K562 (cell line): Measurements from ENCODE around the gene NTM.

Experiments used
- BRF1 ChIP-seq: IDR thresholded peaks from 3 replicates; pipeline ENCODE4 v1.6.1; 2011; ENCODE audit warnings: borderline replicate concordance, mild to moderate bottlenecking; ENCODE audit not compliant: insufficient read length; ENCODE audit errors: extremely low read depth
- EP300 ChIP-seq: IDR thresholded peaks from 2 replicates; pipeline ENCODE4 v1.6.1; 2012; ENCODE audit warnings: low read length, improper control_type of control experiment
- JUN ChIP-seq, 2 experiments: sonication (generic) in 1 of 2; formaldehyde crosslinking in 1 of 2; IDR thresholded peaks; 2 replicates each; pipeline versions ENCODE4 v1.6.1 to v1.8.0; 2012 to 2022; ENCODE audit warnings: borderline replicate concordance in 2 of 2, mild to moderate bottlenecking in 2 of 2, improper control_type of control experiment in 1 of 2, low read depth in 1 of 2, low read length in 1 of 2, missing genetic modification reagents in 1 of 2
- LEF1 ChIP-seq: fragments of 450-650 bp; IDR thresholded peaks from 2 replicates; pipeline ENCODE4 v1.6.1; 2016; ENCODE audit warnings: mild to moderate bottlenecking
- NONO ChIP-seq, 2 experiments: fragments of 200-400 bp in 1 of 2; fragments of 450-650 bp in 1 of 2; formaldehyde crosslinking in 1 of 2; IDR thresholded peaks; 2 replicates each; pipeline ENCODE4 v1.6.1; 2017; ENCODE audit warnings: low read depth in 2 of 2, mild to moderate bottlenecking in 2 of 2, moderate library complexity in 2 of 2, low read length in 1 of 2
- RAD51 ChIP-seq: fragments of 450-650 bp; IDR thresholded peaks from 2 replicates; pipeline ENCODE4 v1.7.1; 2016; ENCODE audit warnings: low read depth, mild to moderate bottlenecking, borderline replicate concordance
- TAF7 ChIP-seq: fragments of 450-650 bp; IDR thresholded peaks from 2 replicates; pipeline ENCODE4 v1.6.1; 2016; ENCODE audit warnings: missing genetic modification characterization, missing compliant biosample characterization
- ZKSCAN1 ChIP-seq: fragments of 150-350 bp; IDR thresholded peaks from 2 replicates; pipeline ENCODE4 v1.6.1; 2016; ENCODE audit warnings: low read depth, low read length
- TF ChIP-seq, protein P1 (sequence below): fragments of 250-450 bp; sonication (Bioruptor Pico); IDR thresholded peaks from 2 replicates; pipeline ENCODE4 v1.8.0; 2021; ENCODE audit warnings: mild to moderate bottlenecking, moderate library complexity
- TF ChIP-seq, protein P2 (sequence below), 3 experiments: IDR thresholded peaks in 2 of 3; conservative IDR thresholded peaks in 1 of 3; 2 replicates each; pipeline ENCODE4 v1.5.1; 2011 to 2012; ENCODE audit warnings: low read length in 3 of 3, mild to moderate bottlenecking in 3 of 3, control low read depth in 2 of 3, improper control_type of control experiment in 1 of 3, inconsistent platforms in 1 of 3, low read depth in 1 of 3, mixed read lengths in 1 of 3, moderate library complexity in 1 of 3; ENCODE audit not compliant: insufficient read depth in 2 of 3
- TF ChIP-seq, protein P3 (sequence below), 2 experiments: fragments of 450-650 bp; IDR thresholded peaks; 2 replicates each; pipeline ENCODE4 v1.6.1; 2016; ENCODE audit warnings: mild to moderate bottlenecking in 2 of 2, borderline replicate concordance in 1 of 2, low read depth in 1 of 2, moderate library complexity in 1 of 2

DNA sequence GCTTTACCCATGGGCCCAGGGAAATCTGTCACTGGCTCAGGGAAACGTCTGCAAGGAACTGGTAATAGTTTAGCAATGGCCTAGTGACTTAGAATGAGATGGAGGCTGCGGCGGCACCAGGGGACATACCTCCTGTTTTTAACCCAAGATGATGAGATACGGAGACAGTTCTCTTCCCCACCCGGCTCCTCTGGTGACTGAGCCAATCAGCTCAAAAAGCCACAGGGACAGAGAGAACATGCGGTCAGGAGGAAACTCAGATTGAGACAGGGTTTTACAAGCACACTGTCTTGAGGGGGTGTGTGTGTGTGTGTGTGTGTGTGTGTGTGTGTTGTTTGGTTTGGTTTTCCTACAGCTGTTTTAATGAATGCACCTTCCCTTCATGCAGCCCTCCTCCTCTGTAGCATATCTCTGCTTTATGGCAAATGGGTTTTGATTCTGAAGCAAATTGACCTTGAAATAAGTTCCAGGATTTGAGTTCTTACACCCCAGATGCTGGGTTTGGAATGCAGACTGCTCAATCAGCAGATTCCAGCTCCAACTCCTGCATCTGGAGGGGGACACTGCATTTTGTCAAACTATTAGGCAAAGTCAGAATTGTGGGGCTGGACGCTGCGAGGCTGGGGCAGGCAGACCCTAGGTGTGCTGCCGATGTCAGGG, 246.2 kb downstream of the NTM start:
- TF ChIP-seq NONO (IDR thresholded peaks at IDR 0.05; ENCODE audit: low read depth in 2 of 2, low read length in 1 of 2) (no peak), JUN (IDR thresholded peaks at IDR 0.05; ENCODE audit: borderline replicate concordance, low read depth, low read length) (no peak), JUN (CRISPR knock-in tag; IDR thresholded peaks at IDR 0.05; ENCODE audit: borderline replicate concordance) (no peak), RAD51 (no peak), TAF7 (tag) (no peak), EP300 (no peak), LEF1 (no peak), ZKSCAN1 (no peak), BRF1 (no peak)
- TF ChIP-seq, protein P1, sequence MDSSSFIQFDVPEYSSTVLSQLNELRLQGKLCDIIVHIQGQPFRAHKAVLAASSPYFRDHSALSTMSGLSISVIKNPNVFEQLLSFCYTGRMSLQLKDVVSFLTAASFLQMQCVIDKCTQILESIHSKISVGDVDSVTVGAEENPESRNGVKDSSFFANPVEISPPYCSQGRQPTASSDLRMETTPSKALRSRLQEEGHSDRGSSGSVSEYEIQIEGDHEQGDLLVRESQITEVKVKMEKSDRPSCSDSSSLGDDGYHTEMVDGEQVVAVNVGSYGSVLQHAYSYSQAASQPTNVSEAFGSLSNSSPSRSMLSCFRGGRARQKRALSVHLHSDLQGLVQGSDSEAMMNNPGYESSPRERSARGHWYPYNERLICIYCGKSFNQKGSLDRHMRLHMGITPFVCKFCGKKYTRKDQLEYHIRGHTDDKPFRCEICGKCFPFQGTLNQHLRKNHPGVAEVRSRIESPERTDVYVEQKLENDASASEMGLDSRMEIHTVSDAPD (CRISPR knock-in tag), result no peak
- TF ChIP-seq, protein P2, sequence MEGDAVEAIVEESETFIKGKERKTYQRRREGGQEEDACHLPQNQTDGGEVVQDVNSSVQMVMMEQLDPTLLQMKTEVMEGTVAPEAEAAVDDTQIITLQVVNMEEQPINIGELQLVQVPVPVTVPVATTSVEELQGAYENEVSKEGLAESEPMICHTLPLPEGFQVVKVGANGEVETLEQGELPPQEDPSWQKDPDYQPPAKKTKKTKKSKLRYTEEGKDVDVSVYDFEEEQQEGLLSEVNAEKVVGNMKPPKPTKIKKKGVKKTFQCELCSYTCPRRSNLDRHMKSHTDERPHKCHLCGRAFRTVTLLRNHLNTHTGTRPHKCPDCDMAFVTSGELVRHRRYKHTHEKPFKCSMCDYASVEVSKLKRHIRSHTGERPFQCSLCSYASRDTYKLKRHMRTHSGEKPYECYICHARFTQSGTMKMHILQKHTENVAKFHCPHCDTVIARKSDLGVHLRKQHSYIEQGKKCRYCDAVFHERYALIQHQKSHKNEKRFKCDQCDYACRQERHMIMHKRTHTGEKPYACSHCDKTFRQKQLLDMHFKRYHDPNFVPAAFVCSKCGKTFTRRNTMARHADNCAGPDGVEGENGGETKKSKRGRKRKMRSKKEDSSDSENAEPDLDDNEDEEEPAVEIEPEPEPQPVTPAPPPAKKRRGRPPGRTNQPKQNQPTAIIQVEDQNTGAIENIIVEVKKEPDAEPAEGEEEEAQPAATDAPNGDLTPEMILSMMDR (IDR thresholded peaks at IDR 0.05 in 2 of 3, conservative IDR thresholded peaks at IDR 0.05 in 1 of 3; ENCODE audit: insufficient read depth in 2 of 3, low read depth in 1 of 3, low read length in 3 of 3), result no peak
- TF ChIP-seq, protein P3, sequence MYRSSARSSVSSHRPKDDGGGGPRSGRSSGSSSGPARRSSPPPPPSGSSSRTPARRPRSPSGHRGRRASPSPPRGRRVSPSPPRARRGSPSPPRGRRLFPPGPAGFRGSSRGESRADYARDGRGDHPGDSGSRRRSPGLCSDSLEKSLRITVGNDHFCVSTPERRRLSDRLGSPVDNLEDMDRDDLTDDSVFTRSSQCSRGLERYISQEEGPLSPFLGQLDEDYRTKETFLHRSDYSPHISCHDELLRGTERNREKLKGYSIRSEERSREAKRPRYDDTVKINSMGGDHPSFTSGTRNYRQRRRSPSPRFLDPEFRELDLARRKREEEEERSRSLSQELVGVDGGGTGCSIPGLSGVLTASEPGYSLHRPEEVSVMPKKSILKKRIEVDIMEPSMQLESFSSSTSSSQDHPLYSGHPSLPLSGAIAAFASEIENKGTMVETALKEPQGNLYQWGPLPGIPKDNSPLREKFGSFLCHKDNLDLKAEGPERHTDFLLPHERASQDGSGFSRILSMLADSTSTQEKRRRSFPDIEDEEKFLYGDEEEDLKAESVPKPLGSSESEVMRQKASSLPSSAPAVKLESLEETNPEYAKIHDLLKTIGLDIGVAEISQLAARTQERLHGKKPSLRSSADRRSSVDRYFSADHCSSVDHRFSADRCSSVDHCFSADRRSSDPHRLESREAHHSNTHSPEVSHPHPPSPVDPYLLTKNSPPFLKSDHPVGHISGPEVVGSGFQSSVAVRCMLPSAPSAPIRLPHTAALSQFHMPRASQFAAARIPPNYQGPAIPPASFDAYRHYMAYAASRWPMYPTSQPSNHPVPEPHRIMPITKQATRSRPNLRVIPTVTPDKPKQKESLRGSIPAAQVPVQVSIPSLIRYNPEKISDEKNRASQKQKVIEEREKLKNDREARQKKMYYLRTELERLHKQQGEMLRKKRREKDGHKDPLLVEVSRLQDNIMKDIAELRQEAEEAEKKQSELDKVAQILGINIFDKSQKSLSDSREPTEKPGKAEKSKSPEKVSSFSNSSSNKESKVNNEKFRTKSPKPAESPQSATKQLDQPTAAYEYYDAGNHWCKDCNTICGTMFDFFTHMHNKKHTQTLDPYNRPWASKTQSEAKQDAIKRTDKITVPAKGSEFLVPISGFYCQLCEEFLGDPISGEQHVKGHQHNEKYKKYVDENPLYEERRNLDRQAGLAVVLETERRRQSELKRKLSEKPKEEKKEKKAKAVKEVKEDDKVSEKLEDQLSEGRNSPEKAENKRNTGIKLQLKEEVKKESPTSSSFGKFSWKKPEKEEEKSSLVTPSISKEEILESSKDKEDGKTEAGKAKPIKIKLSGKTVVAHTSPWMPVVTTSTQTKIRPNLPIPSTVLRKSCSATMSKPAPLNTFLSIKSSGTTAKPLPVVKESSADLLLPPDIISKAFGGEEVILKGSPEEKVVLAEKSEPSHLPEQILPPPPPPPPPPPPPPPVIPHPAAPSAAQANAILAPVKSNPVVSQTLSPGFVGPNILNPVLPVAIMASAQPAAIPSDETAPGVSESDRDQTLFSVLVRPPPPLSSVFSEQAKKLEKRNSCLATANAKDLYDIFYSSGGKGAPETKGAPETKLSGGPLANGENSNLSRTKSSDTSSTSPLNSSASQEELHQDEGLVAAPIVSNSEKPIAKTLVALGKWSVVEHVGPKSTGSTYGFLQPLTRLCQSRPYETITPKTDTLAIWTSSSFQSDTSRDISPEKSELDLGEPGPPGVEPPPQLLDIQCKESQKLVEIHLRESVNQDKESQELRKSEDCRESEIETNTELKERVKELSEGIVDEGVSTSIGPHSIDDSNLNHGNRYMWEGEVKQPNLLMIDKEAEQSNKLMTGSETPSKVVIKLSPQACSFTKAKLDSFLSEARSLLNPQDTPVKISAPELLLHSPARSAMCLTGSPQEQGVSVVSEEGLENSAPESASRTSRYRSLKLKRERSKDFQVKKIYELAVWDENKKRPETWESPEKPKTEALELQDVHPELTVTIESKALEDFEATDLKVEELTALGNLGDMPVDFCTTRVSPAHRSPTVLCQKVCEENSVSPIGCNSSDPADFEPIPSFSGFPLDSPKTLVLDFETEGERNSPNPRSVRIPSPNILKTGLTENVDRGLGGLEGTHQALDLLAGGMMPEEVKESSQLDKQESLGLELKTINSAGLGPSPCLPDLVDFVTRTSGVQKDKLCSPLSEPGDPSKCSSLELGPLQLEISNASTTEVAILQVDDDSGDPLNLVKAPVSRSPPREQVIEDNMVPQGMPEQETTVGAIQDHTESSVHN (IDR thresholded peaks at IDR 0.05; ENCODE audit: borderline replicate concordance in 1 of 2, low read depth in 1 of 2), result no peak
